ENCODE measurements around the gene MPPED1. TPM values are rescaled to one million over a fixed set of nuclear protein-coding genes. Genes with fewer than 3 reads are reported as not detected.
A peak's percentile ranks its signal among the peaks of the same experiment; 100 is the strongest.

Gene MPPED1
- total RNA-seq, 1 experiment from 2014 or later, result 0.28 TPM

- H3K23ac ChIP-seq (ENCODE audit: insufficient read length, low read depth, low read length), result no peak overlapping the region
- no peaks in the 10 kb centered on the region for H3K4me1 ChIP-seq (ENCODE audit: insufficient read depth, low read length)
- no peak overlapping the region for H2BK20ac ChIP-seq (ENCODE audit: low read depth, low read length, poor library complexity, severe bottlenecking)
- H3K18ac ChIP-seq (ENCODE audit: insufficient read length, low read depth, low read length), result no peak overlapping the region
- H3K23me2 ChIP-seq (ENCODE audit: insufficient read length, low read depth, low read length, poor library complexity, severe bottlenecking), result no peaks in the 10 kb centered on the region
- DNase-seq, result peak; percentile 13
- H4K8ac ChIP-seq (replicated peaks; ENCODE audit: insufficient read length, low read depth, low read length), result no peak overlapping the region
- Mint-ChIP-seq H3K36me3 (ENCODE audit: insufficient read depth in 1 of 3, low read depth in 3 of 3) (no peaks in the 10 kb centered on the region), H3K27me3 (ENCODE audit: low read depth) (peaks cover 2% of the 10 kb centered on the region; the same call in 1 of the 2 replicates), H3K9me3 (no peaks in the 10 kb centered on the region), H3K4me3 (no peak overlapping the region), H3K27ac (peak overlapping the region in 1 of 3 experiments; percentile 18; a peak in 1 of 7 replicates), H3K4me1 (peaks cover 0 to 9% of the 10 kb centered on the region in 2 experiments; a peak in 1 of 4 replicates)
- H3T11ph ChIP-seq (ENCODE audit: low read length), result no peak overlapping the region
- H2BK5ac ChIP-seq (ENCODE audit: insufficient read length, low read length), result no peak overlapping the region
- no peaks in the 10 kb centered on the region for H3K79me2 ChIP-seq (ENCODE audit: insufficient read depth, low read length)
- H3K14ac ChIP-seq (ENCODE audit: insufficient read depth, low read length), result no peak overlapping the region
- no peak for TF ChIP-seq CTCF (conservative IDR thresholded peaks at IDR 0.05)
- no peak overlapping the region for H3K4ac ChIP-seq (ENCODE audit: low read depth, low read length)
- WGBS (ENCODE audit: extremely low coverage, insufficient read length, low lambda C conversion rate), result no CpG with 5 or more reads among the region's 11 CpGs
- no peak overlapping the region for H2AFZ ChIP-seq (ENCODE audit: low read length)
- H3K56ac ChIP-seq (ENCODE audit: insufficient read length, low read depth, low read length), result no peak overlapping the region
- H2BK15ac ChIP-seq (ENCODE audit: low read depth, low read length), result no peak overlapping the region
- no peaks in the 10 kb centered on the region for H3K27me3 ChIP-seq (ENCODE audit: insufficient read depth, low read length)
- H4K5ac ChIP-seq (ENCODE audit: insufficient read length, low read depth, low read length), result no peak overlapping the region
- H2BK120ac ChIP-seq (ENCODE audit: low read depth, low read length, poor library complexity, severe bottlenecking), result no peak overlapping the region
- no peak overlapping the region for H2AK5ac ChIP-seq (ENCODE audit: insufficient read length, low read length)
- H3K79me1 ChIP-seq (ENCODE audit: insufficient read depth, low read depth, low read length, poor library complexity, severe bottlenecking), result no peaks in the 10 kb centered on the region
- H2BK12ac ChIP-seq (ENCODE audit: insufficient read length, low read depth, low read length), result no peak overlapping the region
- H3K4me2 ChIP-seq (ENCODE audit: insufficient read depth, insufficient read length, low read length), result no peak overlapping the region
- H3K27ac ChIP-seq (ENCODE audit: insufficient read length, low read depth, low read length), result no peak overlapping the region
- H3K9ac ChIP-seq (ENCODE audit: extremely low read depth, insufficient read length, low read length), result no peak overlapping the region
- H3K9me3 ChIP-seq (ENCODE audit: control insufficient read depth, low read depth, low read length), result no peaks in the 10 kb centered on the region
- no peak overlapping the region for H4K91ac ChIP-seq (ENCODE audit: insufficient read length, low read depth, low read length)
- no peaks in the 10 kb centered on the region for H4K20me1 ChIP-seq (ENCODE audit: control insufficient read depth, insufficient read depth, insufficient read length)
Measured at GRCh38 chr22:43449831-43450225, 38.0 kb downstream of the MPPED1 start.

Measured in H9 (cell line).